Measurements from ENCODE around the gene COASY. TPM values are rescaled to one million over a fixed set of nuclear protein-coding genes. Genes with fewer than 3 reads are reported as not detected.

COASY gene
- total and polyA plus RNA-seq, 4 donors = 25.9 to 93.2 (median 64.3) TPM

GRCh38 chr17:42518046-42518754 lies 43.7 kb upstream of the COASY start:
- H3K27ac ChIP-seq (ENCODE audit: low read depth in 1 of 2, low read length in 1 of 2) = peak overlapping the region; percentile 87 to 95
- 24 to 26% methylated on average over 9 of the region's 9 CpGs for WGBS, 2 donors
- H3K4me3 ChIP-seq = no peak overlapping the region
- peak; percentile 47 to 80 (median 65) for DNase-seq
- H3K36me3 ChIP-seq (ENCODE audit: control insufficient read depth in 4 of 4, insufficient read depth in 4 of 4, low read length in 4 of 4) = peaks cover 0 to 34% (median 10%) of the 10 kb centered on the region in 4 donors
- no peak for TF ChIP-seq CTCF (IDR thresholded peaks at IDR 0.05; ENCODE audit: control extremely low read depth, extremely low read depth)
- ATAC-seq (ENCODE audit: insufficient read depth, low FRiP score) = peak; percentile 63
- H3K27me3 ChIP-seq (ENCODE audit: control insufficient read depth in 3 of 3, insufficient read depth in 3 of 3, low read length in 2 of 3) = no peaks in the 10 kb centered on the region
- H3K9ac ChIP-seq (ENCODE audit: insufficient read depth in 1 of 2, low read length in 2 of 2) = peak overlapping the region in 1 of 2 donors; percentile 75
- peaks cover 29 to 61% (median 43%) of the 10 kb centered on the region in 5 donors for H3K4me1 ChIP-seq (ENCODE audit: control insufficient read depth in 5 of 5, insufficient read depth in 5 of 5, low read length in 5 of 5)
- H3K9me3 ChIP-seq (ENCODE audit: control insufficient read depth in 4 of 4, insufficient read depth in 3 of 4, low read length in 3 of 4) = no peaks in the 10 kb centered on the region

- DNase-seq (peak; percentile 49 to 64 (median 51)), ATAC-seq (ENCODE audit: insufficient read depth, low FRiP score) (no peak)
- Histone ChIP-seq H3K4me1 (ENCODE audit: control insufficient read depth in 5 of 5, insufficient read depth in 5 of 5, low read length in 5 of 5) (peaks cover 29 to 62% (median 43%) of the 10 kb centered on the region in 5 donors), H3K27ac (ENCODE audit: low read depth in 1 of 2, low read length in 1 of 2) (peak overlapping the region; percentile 87 to 95), H3K36me3 (ENCODE audit: control insufficient read depth in 4 of 4, insufficient read depth in 4 of 4, low read length in 4 of 4) (peaks cover 0 to 31% (median 10%) of the 10 kb centered on the region in 4 donors), H3K27me3 (ENCODE audit: control insufficient read depth in 3 of 3, insufficient read depth in 3 of 3, low read length in 2 of 3) (no peaks in the 10 kb centered on the region), H3K4me3 (no peak overlapping the region), H3K9ac (ENCODE audit: insufficient read depth in 1 of 2, low read length in 2 of 2) (peak overlapping the region in 1 of 2 donors; percentile 75), H3K9me3 (ENCODE audit: control insufficient read depth in 4 of 4, insufficient read depth in 3 of 4, low read length in 3 of 4) (no peaks in the 10 kb centered on the region)
- 12 to 19% methylated on average over 6 of the region's 6 CpGs for WGBS, 2 donors
- no peak for TF ChIP-seq CTCF (IDR thresholded peaks at IDR 0.05; ENCODE audit: control extremely low read depth, extremely low read depth)
These were observed 43.0 kb upstream of the COASY start for GRCh38 chr17:42518755-42519545.

DNA sequence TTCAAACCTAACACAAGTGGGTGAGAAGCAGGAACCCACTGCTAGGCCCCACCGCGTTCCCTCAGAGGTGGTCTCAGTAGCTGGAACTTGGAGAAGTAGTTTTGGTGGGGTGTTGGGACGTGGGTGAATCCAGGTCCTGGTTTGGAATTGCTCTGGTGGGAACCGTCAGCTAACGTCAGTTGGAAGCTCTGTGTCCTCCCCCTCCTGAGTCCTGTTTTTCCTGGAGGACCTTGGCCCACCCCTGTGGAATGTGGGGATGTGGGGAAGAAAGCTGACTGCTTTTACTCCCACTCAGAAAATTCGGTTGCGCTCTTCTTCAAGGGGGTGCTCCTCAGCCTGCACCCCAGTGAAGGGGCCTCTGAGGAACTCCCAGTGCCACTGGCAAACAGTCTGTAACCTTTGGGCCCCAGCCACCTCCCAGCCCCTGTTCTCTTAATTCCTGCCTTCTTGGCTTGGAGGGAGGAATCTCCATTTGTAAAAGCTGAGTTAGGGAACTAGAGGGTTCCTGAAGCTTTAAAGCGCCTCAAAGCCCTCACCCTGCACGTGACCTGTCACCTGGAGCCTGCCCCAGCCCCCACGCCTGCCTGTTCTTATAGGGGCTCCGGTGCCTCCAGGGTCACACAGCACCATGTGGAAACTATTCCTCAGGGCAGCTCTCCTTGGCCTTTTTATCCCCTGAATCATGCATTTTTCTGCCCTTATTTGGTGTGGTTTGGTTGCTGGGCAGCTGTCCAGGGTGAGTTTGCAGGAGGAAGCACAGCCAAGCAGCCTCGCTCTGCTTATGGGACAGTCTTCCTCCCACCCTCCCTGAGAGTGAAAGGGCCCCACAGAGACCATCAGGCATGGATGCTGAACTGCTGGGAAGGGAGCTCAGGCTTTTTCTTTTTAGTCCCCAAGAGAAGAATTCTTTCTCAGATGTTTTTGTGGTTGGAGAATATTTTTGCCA lies 42.1 kb upstream of the COASY start:
- Histone ChIP-seq H3K4me3 (no peak overlapping the region), H3K9me3 (ENCODE audit: control insufficient read depth in 4 of 4, insufficient read depth in 3 of 4, low read length in 3 of 4) (no peaks in the 10 kb centered on the region), H3K4me1 (ENCODE audit: control insufficient read depth in 5 of 5, insufficient read depth in 5 of 5, low read length in 5 of 5) (peaks cover 29 to 62% (median 43%) of the 10 kb centered on the region in 5 donors), H3K27me3 (ENCODE audit: control insufficient read depth in 3 of 3, insufficient read depth in 3 of 3, low read length in 2 of 3) (no peaks in the 10 kb centered on the region), H3K27ac (ENCODE audit: low read depth in 1 of 2, low read length in 1 of 2) (peak overlapping the region; percentile 87 to 95), H3K9ac (ENCODE audit: insufficient read depth in 1 of 2, low read length in 2 of 2) (peak overlapping the region; percentile 8 to 75), H3K36me3 (ENCODE audit: control insufficient read depth in 4 of 4, insufficient read depth in 4 of 4, low read length in 4 of 4) (peaks cover 0 to 24% (median 6%) of the 10 kb centered on the region in 4 donors)
- ATAC-seq (ENCODE audit: insufficient read depth, low FRiP score) (peak; percentile 44), DNase-seq (peak; percentile 96 to 99 (median 99))
- TF ChIP-seq CTCF (IDR thresholded peaks at IDR 0.05; ENCODE audit: control extremely low read depth, extremely low read depth) = no peak
- 31 to 41% methylated on average over 12 of the region's 12 CpGs for WGBS, 2 donors
